PC-3 (cell line): ENCODE measurements around the gene GBE1.

Source experiments
- EZH2 ChIP-seq: fragments of 300-600 bp; sonication (generic); IDR thresholded peaks from one replicate; pipeline ENCODE4 v1.6.1; 2017; ENCODE audit warnings: antibody characterized with exemption, mild to moderate bottlenecking, low read length; ENCODE audit not compliant: unreplicated experiment
- EZH2phosphoT487 ChIP-seq: fragments of 300-600 bp; sonication (generic); IDR thresholded peaks from 2 replicates; pipeline ENCODE4 v1.6.1; 2018; ENCODE audit warnings: mild to moderate bottlenecking, antibody characterized with exemption, low read length, borderline replicate concordance
- TF ChIP-seq, protein P1 (sequence below): fragments of 300-600 bp; sonication (generic); conservative IDR thresholded peaks from 2 replicates; pipeline ENCODE4 v1.5.1; 2017; ENCODE audit warnings: antibody characterized with exemption, low read depth, mild to moderate bottlenecking, low read length

DNA sequence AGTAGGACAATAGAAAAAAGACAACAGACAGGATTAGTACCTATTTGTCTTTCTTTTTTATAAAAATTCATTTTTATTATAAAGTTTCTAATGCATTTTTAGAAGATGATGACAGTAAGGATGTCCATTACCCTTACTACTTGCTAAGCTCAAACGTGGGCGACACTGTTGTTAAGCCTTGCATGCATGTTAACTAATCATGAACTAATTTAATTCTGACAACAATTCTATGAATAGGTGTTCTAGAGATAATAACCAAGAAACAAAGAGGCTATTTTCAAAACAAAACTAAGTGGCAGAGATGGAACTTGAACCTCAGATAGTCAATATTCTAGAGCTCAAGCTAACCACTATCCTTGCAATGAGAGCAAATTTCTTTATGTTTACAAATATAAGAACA lies 247.9 kb downstream of the GBE1 start:
- TF ChIP-seq, protein P1, sequence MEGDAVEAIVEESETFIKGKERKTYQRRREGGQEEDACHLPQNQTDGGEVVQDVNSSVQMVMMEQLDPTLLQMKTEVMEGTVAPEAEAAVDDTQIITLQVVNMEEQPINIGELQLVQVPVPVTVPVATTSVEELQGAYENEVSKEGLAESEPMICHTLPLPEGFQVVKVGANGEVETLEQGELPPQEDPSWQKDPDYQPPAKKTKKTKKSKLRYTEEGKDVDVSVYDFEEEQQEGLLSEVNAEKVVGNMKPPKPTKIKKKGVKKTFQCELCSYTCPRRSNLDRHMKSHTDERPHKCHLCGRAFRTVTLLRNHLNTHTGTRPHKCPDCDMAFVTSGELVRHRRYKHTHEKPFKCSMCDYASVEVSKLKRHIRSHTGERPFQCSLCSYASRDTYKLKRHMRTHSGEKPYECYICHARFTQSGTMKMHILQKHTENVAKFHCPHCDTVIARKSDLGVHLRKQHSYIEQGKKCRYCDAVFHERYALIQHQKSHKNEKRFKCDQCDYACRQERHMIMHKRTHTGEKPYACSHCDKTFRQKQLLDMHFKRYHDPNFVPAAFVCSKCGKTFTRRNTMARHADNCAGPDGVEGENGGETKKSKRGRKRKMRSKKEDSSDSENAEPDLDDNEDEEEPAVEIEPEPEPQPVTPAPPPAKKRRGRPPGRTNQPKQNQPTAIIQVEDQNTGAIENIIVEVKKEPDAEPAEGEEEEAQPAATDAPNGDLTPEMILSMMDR: no peak
- TF ChIP-seq EZH2phosphoT487 (no peak), EZH2 (no peak)
